HG03139 (cell line): ENCODE measurements around the gene PTCD3.

ENCODE experiments used
- ATAC-seq: cut with Tn5 transposase; IDR thresholded peaks from one replicate; pipeline ENCODE4 v1.9.1; 2021; ENCODE audit not compliant: unreplicated experiment

Gene PTCD3

DNA sequence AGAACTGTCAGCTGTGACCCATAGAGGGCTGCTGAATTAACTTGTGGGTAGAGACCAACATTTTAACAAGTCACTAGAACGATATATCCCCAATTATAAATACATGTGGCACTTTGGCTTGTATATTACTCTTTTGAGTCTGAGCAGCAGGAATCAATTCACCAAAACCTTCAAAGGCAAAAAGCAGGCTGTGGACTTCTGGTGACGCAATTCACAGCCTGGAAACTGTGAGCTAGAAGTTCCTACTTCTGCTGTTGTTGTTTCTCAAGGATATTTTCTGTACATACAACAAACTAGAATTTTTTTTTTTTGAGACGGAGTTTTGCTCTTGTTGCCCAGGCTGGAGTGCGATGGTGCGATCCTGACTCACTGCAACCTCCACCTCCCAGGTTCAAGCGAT is 37.3 kb downstream of the PTCD3 start:
- no peak for ATAC-seq

DNA sequence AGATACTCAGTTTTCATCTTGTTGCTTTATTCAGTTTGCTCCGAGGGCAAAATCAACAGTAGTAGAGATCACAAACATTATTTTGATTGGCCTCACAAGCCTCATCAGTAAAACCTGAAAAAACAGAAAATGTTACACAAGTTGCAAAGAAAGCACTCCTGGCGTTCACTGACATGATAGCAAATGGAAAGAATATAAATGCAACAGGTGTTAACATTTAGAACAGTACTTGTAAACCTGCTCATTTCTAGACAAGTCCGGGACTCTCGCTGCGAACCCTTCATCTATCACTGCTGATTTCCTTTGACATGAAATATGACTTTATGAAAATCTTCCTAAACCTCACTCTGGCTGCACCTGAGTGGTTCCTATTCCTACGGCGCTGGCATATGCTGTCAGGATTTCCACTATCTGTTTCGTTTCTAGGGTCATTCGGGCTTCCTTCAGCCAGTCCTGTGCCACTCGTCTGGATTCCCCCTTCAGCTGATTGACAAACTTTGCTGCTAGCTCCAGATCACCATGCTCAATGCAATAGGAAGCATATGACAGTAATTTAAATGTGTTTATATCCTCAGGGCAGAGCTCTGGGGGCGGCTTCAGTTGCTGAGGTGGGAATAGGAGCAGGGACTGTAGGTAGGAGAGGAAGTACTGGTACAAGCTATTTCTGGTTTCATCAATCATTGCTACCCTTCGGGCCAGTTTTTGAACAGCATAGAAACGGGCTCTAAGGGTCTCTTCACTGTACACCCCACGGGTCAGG is 38.1 kb downstream of the PTCD3 start:
- ATAC-seq: no peak

DNA sequence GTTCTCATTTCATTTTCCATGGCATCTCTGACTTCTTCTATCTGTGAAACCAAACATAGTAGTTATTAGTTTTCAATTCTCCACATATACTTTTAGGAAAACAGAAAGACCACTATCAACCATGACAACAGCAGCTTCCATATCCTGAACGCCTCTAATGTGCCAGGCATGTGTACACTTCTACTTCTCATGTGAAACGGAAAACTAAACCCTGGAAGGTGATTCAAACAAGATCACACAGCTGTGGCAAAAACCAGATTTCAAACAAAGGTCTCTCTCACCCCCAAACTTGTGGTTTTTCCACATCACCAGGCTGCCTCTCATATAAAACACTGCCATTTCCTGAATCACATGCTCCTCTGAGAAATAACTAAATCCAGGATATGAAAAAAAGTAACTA is 41.8 kb downstream of the PTCD3 start:
- ATAC-seq: no peak

DNA sequence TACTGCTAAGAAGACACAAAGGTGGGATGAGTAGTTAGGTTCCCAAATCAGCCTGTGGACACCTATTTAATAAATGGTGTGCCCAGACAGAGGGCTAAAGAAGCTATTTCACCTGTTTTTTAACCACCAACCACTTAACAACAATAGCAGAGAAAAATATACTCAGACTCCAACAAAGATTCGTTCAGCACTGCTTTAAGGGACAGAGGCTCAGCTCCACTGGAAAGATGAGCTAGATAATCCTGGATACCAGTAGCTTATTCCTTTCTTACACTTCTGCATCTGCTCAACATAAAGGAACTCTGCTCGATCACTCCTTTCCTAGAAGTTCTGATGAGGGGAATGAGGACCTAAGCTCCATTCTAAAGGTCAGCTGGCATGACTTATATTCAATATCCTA is 44.5 kb downstream of the PTCD3 start:
- ATAC-seq: no peak

DNA sequence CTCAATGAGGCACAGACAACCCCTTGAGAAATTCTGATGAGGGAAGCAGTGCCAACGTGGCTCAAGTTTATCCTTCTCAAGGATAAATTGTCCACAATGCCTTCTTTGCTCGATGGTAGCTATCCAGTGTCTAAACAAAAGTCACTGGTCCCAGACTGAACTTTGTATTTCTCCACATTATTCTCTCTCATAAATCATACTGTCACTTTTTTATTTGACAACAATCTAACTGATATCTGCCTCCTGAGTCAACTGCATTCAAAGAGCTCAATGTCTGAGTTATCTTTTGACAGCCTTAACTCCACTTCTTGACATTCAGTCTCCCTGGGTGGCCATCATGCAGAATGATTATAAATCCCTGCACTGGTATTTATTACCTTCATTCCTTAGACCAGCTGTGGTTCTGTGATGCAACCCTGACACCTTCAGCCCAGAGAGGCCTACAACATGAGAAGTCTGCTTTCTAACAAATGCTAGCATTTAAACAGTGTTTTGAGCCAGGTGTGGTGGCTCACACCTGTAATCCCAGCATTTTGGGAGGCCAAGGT is 51.0 kb downstream of the PTCD3 start:
- ATAC-seq: no peak

DNA sequence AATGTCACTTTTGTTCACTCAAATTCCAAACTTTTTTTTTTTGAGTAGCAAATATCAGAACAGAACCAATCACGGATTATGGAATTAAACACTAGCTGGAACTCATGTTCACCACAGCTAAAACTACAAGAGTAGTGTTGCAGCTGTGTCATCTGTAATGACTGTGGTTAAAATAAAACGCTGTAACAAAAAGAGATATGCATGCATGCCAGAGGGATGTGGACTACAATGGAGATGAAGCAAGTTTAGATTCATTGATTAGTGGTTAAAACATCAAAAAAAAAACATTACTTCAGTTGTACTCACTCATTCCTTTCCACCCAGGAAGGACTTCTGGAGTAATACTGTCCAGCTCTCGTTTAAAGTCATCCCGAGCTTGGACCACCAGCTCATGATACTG is 52.3 kb downstream of the PTCD3 start:
- no peak for ATAC-seq

DNA sequence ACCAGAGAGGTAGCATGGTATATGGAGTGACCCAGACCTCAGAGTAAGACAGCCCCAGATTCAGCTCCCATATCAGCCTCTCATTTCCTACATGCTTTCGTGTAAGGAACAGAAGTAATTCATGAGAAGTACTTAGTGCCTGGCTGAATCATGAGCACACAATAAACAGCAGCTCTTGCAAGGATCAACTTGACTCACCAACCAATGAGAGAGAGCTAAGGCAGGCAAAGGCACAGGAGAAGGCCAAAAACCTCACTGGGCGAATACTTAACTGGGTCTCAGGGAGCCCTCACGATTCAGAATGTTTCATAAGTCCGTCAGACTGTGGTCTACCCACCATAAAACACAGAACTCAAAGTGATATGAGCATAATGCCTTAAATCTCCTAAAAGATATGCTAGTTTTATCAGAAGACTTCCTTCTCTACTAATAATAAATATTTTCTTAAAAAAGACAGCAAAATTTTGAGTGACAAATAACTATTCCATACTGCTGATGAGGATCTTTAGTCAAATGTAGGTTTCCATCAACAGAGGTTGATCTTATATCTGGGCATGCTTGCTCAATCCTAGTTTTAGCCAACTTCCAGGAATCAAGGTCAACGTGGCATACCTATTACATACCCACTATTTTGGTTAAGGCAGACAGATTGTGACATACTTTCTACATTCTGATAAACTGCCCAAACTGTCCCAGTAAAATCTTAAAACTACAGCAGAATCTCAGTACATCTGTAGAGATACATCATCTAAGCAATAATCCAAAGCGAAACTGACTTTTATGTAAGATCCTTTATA is 54.3 kb downstream of the PTCD3 start:
- ATAC-seq: no peak

DNA sequence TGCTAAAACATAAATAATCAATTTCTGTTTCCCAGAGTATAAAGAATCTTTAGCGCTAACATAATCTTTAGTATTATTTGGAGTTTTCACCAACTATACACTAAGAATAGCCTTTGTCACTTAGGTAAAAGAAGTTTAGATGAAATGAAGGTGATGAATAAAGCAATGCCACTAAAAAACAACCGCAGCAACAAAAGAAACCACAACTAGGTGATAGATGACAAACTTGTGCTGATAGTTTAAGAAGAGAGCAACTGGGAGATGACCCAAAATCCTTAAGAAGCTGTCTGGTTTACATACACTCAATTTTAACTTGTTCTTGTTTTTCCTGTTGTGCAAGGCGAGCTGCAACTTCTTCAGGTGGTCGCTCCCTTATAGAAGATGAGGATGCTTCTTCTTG is 64.4 kb downstream of the PTCD3 start:
- no peak for ATAC-seq

DNA sequence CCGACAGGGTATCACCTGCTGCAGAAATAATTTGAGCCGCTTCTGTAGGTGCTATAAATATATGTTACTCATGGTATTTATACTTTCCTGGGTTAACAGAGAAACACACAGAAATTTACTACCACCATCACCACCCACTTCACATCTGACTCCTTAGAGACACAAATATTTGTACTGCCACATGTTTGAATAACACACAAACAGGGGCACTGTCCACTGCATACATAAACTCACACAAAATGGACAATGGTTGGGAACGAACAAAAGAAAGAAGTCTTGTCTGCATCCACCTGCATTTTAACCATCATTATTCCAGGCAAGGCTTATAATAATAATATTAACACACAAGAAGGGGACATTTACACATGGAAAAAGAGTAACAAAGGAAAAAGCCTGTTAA is 65.3 kb downstream of the PTCD3 start:
- no peak for ATAC-seq

DNA sequence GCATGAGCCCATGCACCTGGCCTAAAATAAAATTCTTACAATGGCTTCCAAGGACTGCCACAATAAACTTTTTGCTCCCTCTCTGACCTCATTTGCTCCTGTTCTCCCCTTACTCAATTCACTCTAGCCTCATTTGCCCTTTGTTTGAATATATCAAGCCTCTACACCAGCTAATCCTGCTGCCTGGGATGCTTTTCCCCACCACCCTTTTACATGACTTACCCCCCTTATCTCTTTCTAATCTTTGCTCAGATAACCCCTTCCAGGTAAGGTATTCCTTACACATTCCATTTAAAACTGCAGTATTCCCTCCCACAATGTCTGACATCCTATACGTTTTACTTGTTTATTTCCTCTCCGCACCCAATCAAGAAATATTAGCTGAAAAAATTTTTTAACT is 66.6 kb downstream of the PTCD3 start:
- ATAC-seq: no peak

DNA sequence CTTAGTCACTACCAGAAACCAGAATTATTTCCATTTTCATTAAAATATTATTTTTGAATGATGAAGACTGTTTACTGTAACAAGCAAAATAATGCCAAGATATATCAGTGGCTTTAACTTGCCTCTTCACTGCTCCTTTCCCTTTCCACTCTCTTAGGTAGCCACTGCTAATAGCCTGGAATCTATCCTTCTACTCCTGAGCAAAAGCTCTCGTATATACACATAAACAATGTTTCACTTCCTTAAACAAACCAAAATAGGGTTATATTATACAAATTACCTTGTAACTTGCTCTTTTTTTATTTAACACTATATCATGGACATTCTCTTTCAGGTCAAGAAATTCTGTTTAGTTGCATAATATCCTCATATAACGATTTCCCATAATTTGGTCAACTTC is 68.4 kb downstream of the PTCD3 start:
- no peak for ATAC-seq

DNA sequence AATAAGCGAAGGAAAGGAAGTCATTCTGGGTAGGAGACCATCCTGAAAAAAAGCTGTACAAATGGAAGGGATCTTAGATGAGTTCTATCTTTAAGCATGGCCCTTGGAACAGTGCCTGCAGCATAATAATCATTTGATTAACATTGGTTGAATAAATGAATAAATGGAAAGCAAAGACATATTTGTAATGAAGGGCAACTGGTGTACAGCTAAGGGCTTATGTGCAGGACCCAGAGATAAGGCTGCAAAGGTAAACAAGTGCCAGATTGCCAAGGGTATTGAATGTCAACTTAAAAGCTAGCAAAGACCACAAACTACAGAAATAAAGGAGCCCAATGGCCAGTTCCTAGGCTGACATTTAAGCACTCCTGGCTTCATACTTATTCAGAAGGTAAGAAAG is 69.8 kb downstream of the PTCD3 start:
- ATAC-seq: no peak

DNA sequence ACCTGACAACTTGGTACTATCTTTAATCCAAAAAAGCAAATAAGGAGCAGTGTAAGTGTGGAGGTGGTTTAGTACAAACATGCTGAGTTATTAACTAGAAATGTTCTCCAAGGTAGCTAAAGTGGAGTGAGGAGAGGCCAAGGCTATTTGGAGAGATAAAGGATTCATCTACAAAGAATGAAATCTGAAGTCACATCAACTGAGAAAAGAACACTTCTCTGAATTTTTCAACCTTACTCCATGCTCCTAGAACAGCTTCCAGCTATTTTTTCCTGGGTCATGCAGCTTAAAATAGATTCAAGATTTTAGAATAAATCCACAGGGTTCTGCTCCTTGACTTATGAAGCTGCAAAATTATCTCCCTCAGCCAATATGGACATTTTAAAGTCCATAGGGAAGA is 70.6 kb downstream of the PTCD3 start:
- ATAC-seq: no peak

DNA sequence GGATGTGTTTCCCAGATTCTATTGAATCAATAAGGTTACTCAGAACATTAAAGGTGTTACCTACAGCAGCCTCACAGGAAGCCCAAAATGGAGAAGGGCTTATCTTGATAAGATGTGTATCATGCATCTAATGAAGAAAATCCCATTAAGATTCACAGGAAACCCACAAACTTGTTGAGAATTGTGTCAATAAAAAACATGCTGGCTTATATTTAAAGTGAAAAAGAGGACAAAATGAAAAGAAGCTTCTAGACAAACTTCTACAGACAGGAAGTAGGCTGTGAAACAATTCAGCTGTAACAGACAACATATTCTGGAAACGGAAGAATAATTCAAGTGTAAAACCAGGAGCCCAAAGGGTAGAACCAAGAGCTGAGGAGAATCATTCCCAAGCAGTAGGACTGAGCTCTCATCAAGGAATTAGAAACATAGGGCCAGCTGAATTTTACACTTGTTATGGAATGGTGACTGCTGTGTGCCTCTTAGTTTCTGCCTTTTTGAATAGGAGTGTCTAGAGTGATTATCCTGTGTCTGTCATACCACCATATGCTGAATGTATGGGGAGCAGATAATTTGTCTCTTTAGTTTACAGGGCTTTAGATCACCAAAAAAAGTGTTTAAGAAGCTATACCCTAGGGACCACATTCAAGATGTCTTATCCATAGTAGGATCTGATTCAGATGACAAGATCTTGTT is 79.6 kb downstream of the PTCD3 start:
- ATAC-seq: no peak

DNA sequence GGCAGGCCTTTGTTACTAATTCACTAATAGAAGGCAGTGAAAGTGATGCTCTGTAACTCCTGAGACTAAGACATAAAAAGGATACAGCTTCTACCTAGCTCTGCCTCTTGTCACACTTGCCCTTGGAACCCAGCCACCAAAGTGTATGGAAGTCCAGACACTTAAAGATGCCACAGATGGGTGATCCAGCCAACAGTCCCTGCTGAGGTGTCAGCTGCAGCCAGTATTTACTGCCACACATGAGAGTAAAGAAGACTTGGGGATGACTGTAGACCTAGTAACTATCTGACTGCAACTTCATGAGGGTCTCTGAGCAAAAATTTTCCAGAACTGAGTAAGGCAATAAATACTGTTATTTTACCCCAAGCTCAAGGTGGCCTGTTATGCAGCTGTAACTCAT is 80.4 kb downstream of the PTCD3 start:
- ATAC-seq: no peak

DNA sequence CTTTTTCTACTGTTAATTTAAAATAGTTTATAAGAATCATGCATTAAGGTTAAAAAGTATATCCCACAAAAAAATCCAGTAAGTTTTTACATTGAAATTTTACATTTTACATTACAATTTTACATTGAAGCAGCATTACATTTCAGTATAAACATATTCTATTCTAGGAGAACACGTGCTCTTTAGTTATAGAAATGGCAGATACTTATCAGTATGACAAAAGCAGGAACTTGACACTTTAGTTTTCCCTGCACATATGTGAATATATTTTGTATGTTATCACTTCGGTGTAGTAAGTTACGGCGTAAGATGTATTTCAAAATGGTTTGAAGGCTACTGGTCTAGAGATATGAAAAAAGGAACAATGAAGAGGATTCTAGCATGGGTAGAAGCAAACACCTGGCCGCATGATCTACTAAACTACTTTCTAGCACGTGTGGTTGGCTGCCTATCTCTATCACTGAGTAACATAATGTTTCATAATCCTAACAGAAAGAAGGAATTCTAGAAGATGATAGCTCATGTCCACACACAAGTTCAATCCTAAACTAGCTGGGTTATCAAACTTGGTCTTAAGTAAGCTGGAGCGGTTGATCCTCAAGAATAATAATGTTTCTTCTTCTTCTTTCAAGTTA is 83.9 kb downstream of the PTCD3 start:
- no peak for ATAC-seq
